ENCODE measurements around the gene LDHD.

GRCh38 chr16:75099075-75099667 is 17.4 kb downstream of the LDHD start:
- TF ChIP-seq CTCF (IDR thresholded peaks at IDR 0.05; ENCODE audit: low read length) (no peak), EZH2phosphoT487 (IDR thresholded peaks at IDR 0.05; ENCODE audit: low read length) (no peak), EZH2 (optimal IDR thresholded peaks at IDR 0.05; ENCODE audit: low read depth, low read length) (no peak)

Data from MM.1S (cell line).